Central memory CD8-positive, alpha-beta T cell (primary cell): ENCODE results near the gene MAST4.
"Not testable (repeated sequence)": the region's sequence is repeated elsewhere in the genome, so short reads cannot be mapped to it uniquely, and the experiment has no call there.

Experiments used
- ATAC-seq: fragments of 150-1000 bp; cut with Tn5 transposase; replicated peaks from 2 replicates; pipeline ENCODE4 v1.10.0; 2022; ENCODE audit warnings: mild to moderate bottlenecking, moderate FRiP score, moderate number of reproducible peaks; ENCODE audit not compliant: poor library complexity, severe bottlenecking; ENCODE audit errors: extremely low read depth
- DNase-seq, 2 donors: peaks; one replicate each; pipeline ENCODE4 v3.0.0; 2021; ENCODE audit warnings: low spot score in 2 of 2
- H3K27ac Mint-ChIP-seq: one replicate; pipeline ENCODE4 v1.8.0; 2022; ENCODE audit warnings: low read depth, mild to moderate bottlenecking, moderate library complexity, mixed read lengths
- H3K27me3 Mint-ChIP-seq: one replicate; pipeline ENCODE4 v1.8.0; 2022; ENCODE audit warnings: mixed read lengths
- H3K36me3 Mint-ChIP-seq: one replicate; pipeline ENCODE4 v1.8.0; 2022; ENCODE audit warnings: mild to moderate bottlenecking, moderate library complexity, mixed read lengths; ENCODE audit not compliant: insufficient read depth
- H3K4me1 Mint-ChIP-seq: one replicate; pipeline ENCODE4 v1.8.0; 2022; ENCODE audit warnings: mixed read lengths
- H3K4me3 Mint-ChIP-seq: one replicate; pipeline ENCODE4 v1.8.0; 2022; ENCODE audit warnings: mild to moderate bottlenecking, moderate library complexity, mixed read lengths
- H3K9me3 Mint-ChIP-seq: one replicate; pipeline ENCODE4 v1.8.0; 2022; ENCODE audit warnings: mixed read lengths

The MAST4 gene

DNA sequence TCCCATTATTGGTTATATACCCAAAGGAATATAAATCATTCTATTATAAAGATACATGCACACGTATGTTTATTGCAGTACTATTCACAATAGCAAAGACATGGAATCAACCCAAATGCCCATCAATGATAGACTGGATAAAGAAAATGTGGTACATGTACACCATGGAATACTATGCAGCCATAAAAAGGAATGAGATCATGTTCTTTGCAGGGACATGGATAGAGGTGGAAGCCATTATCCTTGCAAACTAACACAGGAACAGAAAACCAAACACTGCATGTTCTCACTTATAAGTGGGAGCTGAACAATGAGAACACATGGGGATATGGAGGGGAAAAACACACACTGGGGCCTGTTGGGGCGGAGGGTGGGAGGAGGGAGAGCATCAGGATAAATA lies 99.6 kb downstream of the MAST4 start:
- not testable (repeated sequence) for DNase-seq, H3K9me3 Mint-ChIP-seq, H3K4me3 Mint-ChIP-seq, H3K4me1 Mint-ChIP-seq, H3K27ac Mint-ChIP-seq, ATAC-seq, H3K36me3 Mint-ChIP-seq
- peaks cover 47% of the 10 kb centered on the region for H3K27me3 Mint-ChIP-seq

GRCh38 chr5:66697796-66698564 lies 101.8 kb downstream of the MAST4 start:
- no peak overlapping the region for H3K27ac Mint-ChIP-seq
- no peaks in the 10 kb centered on the region for H3K9me3 Mint-ChIP-seq
- ATAC-seq, result no peak
- no peak for DNase-seq
- H3K27me3 Mint-ChIP-seq, result peaks cover 49% of the 10 kb centered on the region
- H3K36me3 Mint-ChIP-seq, result no peaks in the 10 kb centered on the region
- H3K4me3 Mint-ChIP-seq, result no peak overlapping the region
- H3K4me1 Mint-ChIP-seq, result no peaks in the 10 kb centered on the region

DNA sequence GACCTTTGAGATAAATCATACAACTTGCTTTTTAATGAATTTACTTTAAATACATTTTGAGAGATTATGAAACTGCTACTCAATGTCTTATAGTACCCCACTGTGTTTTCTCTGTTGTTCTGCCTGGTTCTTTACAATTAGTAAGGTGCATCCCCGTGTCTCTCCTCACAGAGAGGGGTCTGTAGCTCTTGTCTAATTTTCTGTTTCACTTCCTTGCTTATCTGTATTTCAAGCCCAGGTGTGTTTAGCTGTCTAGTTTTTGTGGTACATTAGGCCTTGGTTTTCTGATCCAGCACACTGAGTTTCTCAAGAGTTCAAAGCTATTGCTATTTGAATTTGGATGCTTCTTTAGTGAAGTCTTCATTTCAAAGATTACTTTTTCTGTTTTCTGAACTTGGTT lies 105.1 kb downstream of the MAST4 start:
- Mint-ChIP-seq H3K4me1 (no peaks in the 10 kb centered on the region), H3K27ac (no peak overlapping the region), H3K9me3 (no peaks in the 10 kb centered on the region), H3K27me3 (peaks cover 32% of the 10 kb centered on the region), H3K36me3 (no peaks in the 10 kb centered on the region), H3K4me3 (no peak overlapping the region)
- no peak for ATAC-seq
- no peak for DNase-seq

- DNase-seq (no peak), ATAC-seq (no peak)
- Mint-ChIP-seq H3K9me3 (no peaks in the 10 kb centered on the region), H3K27ac (no peak overlapping the region), H3K4me3 (no peak overlapping the region), H3K27me3 (peaks cover 32% of the 10 kb centered on the region), H3K4me1 (no peaks in the 10 kb centered on the region), H3K36me3 (no peaks in the 10 kb centered on the region)
These were observed 106.2 kb downstream of the MAST4 start for GRCh38 chr5:66702426-66702825.

- Mint-ChIP-seq H3K9me3 (no peaks in the 10 kb centered on the region), H3K36me3 (no peaks in the 10 kb centered on the region), H3K27me3 (peaks cover 16% of the 10 kb centered on the region), H3K27ac (no peak overlapping the region), H3K4me1 (no peaks in the 10 kb centered on the region), H3K4me3 (no peak overlapping the region)
- DNase-seq, result no peak
- ATAC-seq, result no peak
These were observed 108.7 kb downstream of the MAST4 start for GRCh38 chr5:66704790-66705425.

DNA sequence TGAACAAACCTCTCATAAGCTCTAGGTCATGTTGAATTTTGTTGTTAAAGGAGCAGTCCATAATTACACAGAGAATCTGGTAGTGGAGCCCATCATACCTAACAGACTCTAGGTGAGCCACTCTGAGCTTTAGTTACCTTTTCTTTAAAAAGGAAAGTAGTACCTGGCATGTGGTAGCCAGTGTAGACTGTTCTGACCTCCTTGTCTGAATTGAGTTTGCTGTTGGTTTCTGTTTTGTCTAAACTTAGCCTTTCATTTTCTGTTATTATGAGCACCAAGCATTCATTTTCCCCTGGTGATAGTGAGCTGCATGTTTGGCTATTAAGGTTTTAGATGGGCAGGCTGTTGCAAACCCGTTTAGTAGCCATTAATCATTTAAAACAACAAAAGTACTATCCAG lies 112.2 kb downstream of the MAST4 start:
- Mint-ChIP-seq H3K27ac (no peak overlapping the region), H3K36me3 (no peaks in the 10 kb centered on the region), H3K9me3 (no peaks in the 10 kb centered on the region), H3K4me3 (no peak overlapping the region), H3K27me3 (no peaks in the 10 kb centered on the region), H3K4me1 (no peaks in the 10 kb centered on the region)
- no peak for DNase-seq
- no peak for ATAC-seq

- no peaks in the 10 kb centered on the region for H3K4me1 Mint-ChIP-seq
- no peak overlapping the region for H3K4me3 Mint-ChIP-seq
- H3K27me3 Mint-ChIP-seq, result peaks cover 7% of the 10 kb centered on the region
- no peaks in the 10 kb centered on the region for H3K9me3 Mint-ChIP-seq
- H3K27ac Mint-ChIP-seq, result no peak overlapping the region
- H3K36me3 Mint-ChIP-seq, result no peaks in the 10 kb centered on the region
- no peak for DNase-seq
- ATAC-seq, result no peak
These were observed 114.4 kb downstream of the MAST4 start for GRCh38 chr5:66710557-66711088.

- ATAC-seq, result no peak
- Mint-ChIP-seq H3K36me3 (no peaks in the 10 kb centered on the region), H3K27ac (no peak overlapping the region), H3K4me3 (no peak overlapping the region), H3K4me1 (no peaks in the 10 kb centered on the region), H3K9me3 (no peaks in the 10 kb centered on the region), H3K27me3 (peaks cover 7% of the 10 kb centered on the region)
- DNase-seq, result no peak
These were observed 117.8 kb downstream of the MAST4 start for GRCh38 chr5:66713998-66714397.

GRCh38 chr5:66717455-66718373 lies 121.5 kb downstream of the MAST4 start:
- H3K36me3 Mint-ChIP-seq, result no peaks in the 10 kb centered on the region
- H3K4me1 Mint-ChIP-seq, result no peaks in the 10 kb centered on the region
- H3K9me3 Mint-ChIP-seq, result no peaks in the 10 kb centered on the region
- peaks cover 30% of the 10 kb centered on the region for H3K27me3 Mint-ChIP-seq
- H3K4me3 Mint-ChIP-seq, result no peak overlapping the region
- no peak overlapping the region for H3K27ac Mint-ChIP-seq
- DNase-seq (no peak), ATAC-seq (no peak)

DNA sequence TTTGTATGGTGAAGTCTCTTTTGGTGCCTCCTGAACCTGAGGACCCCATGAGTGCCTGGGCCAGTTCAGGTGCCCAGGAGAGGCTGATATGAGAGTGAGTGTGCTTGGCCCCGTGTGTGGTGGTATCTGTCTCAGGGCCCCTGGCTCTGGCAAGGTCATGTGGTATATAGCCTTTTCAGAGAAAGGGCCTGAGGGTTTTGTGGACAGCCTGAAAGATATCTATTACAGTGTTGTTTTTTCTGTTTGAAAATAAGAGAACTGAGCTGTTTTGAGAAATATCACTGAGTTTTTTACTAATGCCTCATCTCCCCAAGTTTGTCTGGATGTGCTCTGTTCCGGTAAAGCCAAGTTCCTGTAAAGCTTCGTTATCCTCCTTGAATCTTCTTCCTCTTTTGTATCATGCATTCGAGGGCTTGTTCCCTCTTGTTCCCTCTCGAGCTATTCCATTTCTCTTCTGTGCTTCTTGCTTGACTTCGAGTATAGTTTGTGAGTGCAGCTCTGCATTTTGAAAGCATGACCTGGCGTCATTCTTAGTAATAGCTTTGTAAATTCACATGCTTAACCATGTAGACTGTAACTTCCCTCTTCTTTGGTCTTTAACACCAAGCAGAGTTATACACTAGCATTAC lies 122.3 kb downstream of the MAST4 start:
- no peaks in the 10 kb centered on the region for H3K9me3 Mint-ChIP-seq
- ATAC-seq (no peak), DNase-seq (no peak)
- peaks cover 37% of the 10 kb centered on the region for H3K27me3 Mint-ChIP-seq
- no peaks in the 10 kb centered on the region for H3K4me1 Mint-ChIP-seq
- H3K4me3 Mint-ChIP-seq, result no peak overlapping the region
- H3K36me3 Mint-ChIP-seq, result no peaks in the 10 kb centered on the region
- H3K27ac Mint-ChIP-seq, result no peak overlapping the region

DNA sequence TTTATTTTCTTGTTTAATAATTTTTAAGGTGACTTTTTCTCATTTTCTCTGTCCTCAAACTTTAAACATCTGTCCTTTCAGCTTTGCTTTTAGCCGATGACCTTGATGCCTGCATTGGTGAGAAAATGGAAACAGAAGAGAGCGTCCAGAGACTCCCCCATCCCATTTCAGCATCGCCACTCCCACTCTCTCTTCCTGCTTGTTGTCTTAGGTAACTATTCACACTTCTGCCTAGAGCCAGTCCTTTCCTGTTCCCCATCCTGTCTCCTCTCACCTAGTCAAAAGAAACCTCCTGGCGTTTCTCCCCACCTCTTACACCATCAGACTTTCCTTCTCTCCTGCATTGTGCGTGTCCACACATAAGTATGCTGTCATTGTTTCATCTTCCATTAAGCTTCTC lies 124.6 kb downstream of the MAST4 start:
- Mint-ChIP-seq H3K27ac (no peak overlapping the region), H3K27me3 (peaks cover 30% of the 10 kb centered on the region), H3K36me3 (no peaks in the 10 kb centered on the region), H3K4me1 (no peaks in the 10 kb centered on the region), H3K9me3 (no peaks in the 10 kb centered on the region), H3K4me3 (no peak overlapping the region)
- DNase-seq, result no peak
- ATAC-seq, result no peak

DNA sequence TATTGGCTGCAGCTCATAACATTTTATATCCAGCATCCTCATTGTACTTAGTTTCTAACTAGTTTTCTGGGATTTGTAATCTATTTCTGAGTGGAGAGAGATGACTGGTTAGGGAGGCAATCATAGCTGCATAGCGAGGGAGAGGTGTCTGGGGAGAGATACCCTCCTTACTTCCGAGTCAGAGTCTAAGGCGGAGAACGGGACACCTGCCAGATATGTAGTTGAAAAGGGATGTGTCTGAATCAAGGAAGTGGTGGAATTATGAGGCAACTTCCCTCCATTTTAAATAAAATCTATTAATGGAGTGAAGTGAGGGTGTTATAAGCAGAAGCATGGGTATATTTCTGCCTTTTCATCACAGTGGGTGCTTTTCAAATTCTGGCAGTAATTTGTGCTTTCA lies 126.5 kb downstream of the MAST4 start:
- peaks cover 45% of the 10 kb centered on the region for H3K27me3 Mint-ChIP-seq
- DNase-seq (no peak), ATAC-seq (no peak)
- H3K4me3 Mint-ChIP-seq, result no peak overlapping the region
- H3K9me3 Mint-ChIP-seq, result no peaks in the 10 kb centered on the region
- no peaks in the 10 kb centered on the region for H3K4me1 Mint-ChIP-seq
- no peaks in the 10 kb centered on the region for H3K36me3 Mint-ChIP-seq
- H3K27ac Mint-ChIP-seq, result no peak overlapping the region
